Activated CD4-positive, alpha-beta T cell treated with anti-CD3 and anti-CD28 coated beads for 36 hours (primary cell): ENCODE measurements around the gene FAN1. TPM values are rescaled to one million over a fixed set of nuclear protein-coding genes. Genes with fewer than 3 reads are reported as not detected.

ENCODE experiments used
- ATAC-seq: fragments of 200-7000 bp; cut with Tn5 transposase; one replicate; pipeline ENCODE4 v1.10.0; 2021; ENCODE audit warnings: mild to moderate bottlenecking, moderate library complexity
- CTCF ChIA-PET: fragments of 350-600 bp; sonication (Branson Sonifier 250); formaldehyde crosslinking; loops from one replicate; lab custom pipeline; 2021; ENCODE audit warnings: antibody characterized with exemption; lab: Charles Lee
- POLR2A ChIA-PET: fragments of 350-600 bp; sonication (Branson Sonifier 250); formaldehyde crosslinking; loops from one replicate; lab custom pipeline; 2021; ENCODE audit warnings: antibody characterized with exemption, inconsistent platforms; lab: Charles Lee
- DNase-seq: peaks from one replicate; pipeline ENCODE4 v3.0.0-alpha.2; 2020
- H3K27ac Mint-ChIP-seq: one replicate; pipeline ENCODE4 v1.8.0; 2021; ENCODE audit warnings: mixed read lengths
- H3K27me3 Mint-ChIP-seq: one replicate; pipeline ENCODE4 v1.8.0; 2021; ENCODE audit warnings: mixed read lengths
- H3K36me3 Mint-ChIP-seq: one replicate; pipeline ENCODE4 v1.8.0; 2021; ENCODE audit warnings: low read depth, mixed read lengths
- H3K4me1 Mint-ChIP-seq: one replicate; pipeline ENCODE4 v1.8.0; 2021; ENCODE audit warnings: mixed read lengths
- H3K4me3 Mint-ChIP-seq: one replicate; pipeline ENCODE4 v1.8.0; 2021; ENCODE audit warnings: mild to moderate bottlenecking, moderate library complexity, mixed read lengths
- H3K9me3 Mint-ChIP-seq: one replicate; pipeline ENCODE4 v1.8.0; 2021; ENCODE audit warnings: low read depth, mixed read lengths
- intact Hi-C, 2 experiments: fragments of 100-400 bp; cut with DNase I in 1 of 2; cut with micrococcal nuclease in 1 of 2; formaldehyde crosslinking; loops; one replicate each; pipeline versions ENCODE4 v1.14.2 to v1.15.1; 2022 to 2024; cut with DNase I, micrococcal nuclease
- total RNA-seq, 2 experiments: library from RNA; stranded (reverse); gene quantifications; one replicate each; pipeline ENCODE4 v1.2.3, GENCODE V29; 2021

FAN1 gene
- total RNA-seq, 2 experiments from 2014 or later, result 11.6 to 15.4 TPM

DNA sequence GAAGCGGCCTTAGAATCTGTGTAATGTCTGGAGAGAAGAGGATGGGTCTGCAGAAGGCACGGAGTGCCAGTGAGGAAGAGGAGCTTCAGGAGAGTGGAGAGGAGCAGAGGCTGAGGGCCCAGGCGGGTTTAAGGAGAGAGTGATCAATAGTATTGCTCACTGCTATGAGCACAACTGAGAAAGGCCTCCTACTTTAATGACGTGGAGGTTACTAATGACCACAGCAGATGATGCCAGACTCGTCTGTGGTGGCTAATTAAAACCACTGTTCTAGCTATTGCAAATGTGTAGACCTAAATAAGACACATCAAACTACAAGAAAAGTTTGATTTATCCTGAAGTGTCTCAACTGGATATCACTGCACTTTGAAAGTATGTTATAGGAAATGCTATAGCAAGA, 54.5 kb downstream of the FAN1 start:
- Mint-ChIP-seq H3K27me3 (no peaks in the 10 kb centered on the region), H3K4me3 (no peak overlapping the region), H3K4me1 (peaks cover 5% of the 10 kb centered on the region), H3K27ac (no peak overlapping the region), H3K36me3 (peaks cover 37% of the 10 kb centered on the region), H3K9me3 (no peaks in the 10 kb centered on the region)
- ChIA-PET CTCF (interaction anchor here (0.6 to 1.2 kb wide), 3 partner anchors 9 to 28 kb away, joined by 3 read pairs; no protein-coding TSS in a partner anchor), POLR2A (no interaction called here)
- ATAC-seq (no peak), DNase-seq (no peak)
- intact Hi-C loops, result no loop called here

DNA sequence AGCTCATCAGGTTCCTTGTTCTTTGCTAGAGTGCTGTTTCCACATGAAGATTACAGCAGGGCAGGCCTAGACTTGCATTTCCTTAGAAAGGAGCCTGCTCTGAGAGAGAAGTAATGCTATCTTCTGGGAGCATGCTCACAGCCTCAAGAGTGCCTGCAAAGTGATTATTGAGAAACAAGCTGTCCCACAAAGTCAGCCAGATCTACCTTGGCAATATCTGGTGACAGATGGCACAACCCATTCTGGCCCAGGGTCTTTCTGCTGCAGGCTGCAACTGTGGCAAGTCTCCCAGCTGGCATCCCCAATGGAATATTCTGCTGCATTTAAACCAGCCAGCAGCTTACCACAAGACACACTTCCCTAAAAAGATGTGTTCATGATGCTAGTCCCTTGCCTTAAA, 58.4 kb downstream of the FAN1 start:
- H3K27ac Mint-ChIP-seq, result no peak overlapping the region
- H3K27me3 Mint-ChIP-seq, result no peaks in the 10 kb centered on the region
- DNase-seq, result no peak
- CTCF ChIA-PET, result interaction anchor here (1.1 to 1.4 kb wide), 3 partner anchors 12 to 167 kb away, joined by 3 read pairs; no protein-coding TSS in a partner anchor
- no peak for ATAC-seq
- peaks cover 11% of the 10 kb centered on the region for H3K4me1 Mint-ChIP-seq
- H3K36me3 Mint-ChIP-seq, result peaks cover 22% of the 10 kb centered on the region
- POLR2A ChIA-PET, result interaction anchor here (1.2 kb wide), 1 partner anchor 20 kb away, joined by 3 read pairs; no protein-coding TSS in a partner anchor
- no peak overlapping the region for H3K4me3 Mint-ChIP-seq
- intact Hi-C loops, result no loop called here
- H3K9me3 Mint-ChIP-seq, result no peaks in the 10 kb centered on the region

DNA sequence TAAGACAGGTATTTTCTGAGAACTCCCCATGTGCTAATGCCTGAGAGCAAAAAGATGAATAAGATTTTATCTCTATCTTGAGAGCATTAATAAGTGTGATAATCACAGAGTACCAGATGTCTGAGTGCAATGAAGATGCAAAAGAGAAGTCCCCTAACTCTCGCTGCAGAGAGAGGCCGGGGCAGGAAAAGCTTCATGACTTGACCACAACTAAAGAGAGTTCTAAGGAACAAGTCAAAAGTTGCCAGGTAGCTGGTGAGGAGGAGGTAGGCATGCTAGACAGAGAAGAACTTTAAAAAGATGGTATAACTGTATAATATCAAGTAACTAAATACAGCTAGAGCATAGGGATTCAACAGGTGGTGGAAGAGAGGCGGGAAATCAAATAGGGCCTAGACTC, 58.9 kb downstream of the FAN1 start:
- no peaks in the 10 kb centered on the region for H3K9me3 Mint-ChIP-seq
- no peak overlapping the region for H3K4me3 Mint-ChIP-seq
- no peak for ATAC-seq
- intact Hi-C loops, result no loop called here
- peak overlapping the region; percentile 3 for H3K27ac Mint-ChIP-seq
- ChIA-PET POLR2A (interaction anchor here (1.2 kb wide), 1 partner anchor 20 kb away, joined by 3 read pairs; no protein-coding TSS in a partner anchor), CTCF (interaction anchor here (1.0 to 1.4 kb wide), 4 partner anchors 11 to 167 kb away, joined by 3 read pairs; no protein-coding TSS in a partner anchor)
- H3K4me1 Mint-ChIP-seq, result peaks cover 11% of the 10 kb centered on the region
- H3K27me3 Mint-ChIP-seq, result no peaks in the 10 kb centered on the region
- DNase-seq, result no peak
- H3K36me3 Mint-ChIP-seq, result peaks cover 19% of the 10 kb centered on the region

DNA sequence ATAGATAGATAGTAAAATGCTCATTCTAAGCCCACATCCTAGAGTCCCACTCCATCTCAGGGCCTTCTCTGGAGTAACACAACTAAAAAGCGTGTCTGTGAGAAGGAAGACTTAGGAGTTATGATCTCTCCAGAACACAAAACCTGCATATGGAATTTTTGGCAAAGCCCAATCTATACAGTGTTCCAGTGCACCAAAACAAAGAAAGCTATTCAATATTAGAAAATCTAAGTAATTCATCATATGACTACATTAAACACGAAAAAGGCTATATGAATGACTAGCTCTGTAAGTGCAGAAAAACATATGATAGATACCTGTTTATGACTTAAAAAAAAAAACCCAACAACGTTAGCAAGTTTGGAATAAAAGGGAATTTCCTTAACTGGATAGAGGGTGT, 60.0 kb downstream of the FAN1 start:
- POLR2A ChIA-PET, result no interaction called here
- H3K27me3 Mint-ChIP-seq, result no peaks in the 10 kb centered on the region
- ATAC-seq (no peak), DNase-seq (no peak)
- peaks cover 14% of the 10 kb centered on the region for H3K36me3 Mint-ChIP-seq
- CTCF ChIA-PET, result interaction anchor here (1.0 to 1.5 kb wide), 2 partner anchors 11 to 165 kb away, joined by 3 to 4 read pairs; no protein-coding TSS in a partner anchor
- intact Hi-C loops, result no loop called here
- H3K27ac Mint-ChIP-seq, result no peak overlapping the region
- no peak overlapping the region for H3K4me3 Mint-ChIP-seq
- H3K9me3 Mint-ChIP-seq, result no peaks in the 10 kb centered on the region
- peaks cover 12% of the 10 kb centered on the region for H3K4me1 Mint-ChIP-seq

DNA sequence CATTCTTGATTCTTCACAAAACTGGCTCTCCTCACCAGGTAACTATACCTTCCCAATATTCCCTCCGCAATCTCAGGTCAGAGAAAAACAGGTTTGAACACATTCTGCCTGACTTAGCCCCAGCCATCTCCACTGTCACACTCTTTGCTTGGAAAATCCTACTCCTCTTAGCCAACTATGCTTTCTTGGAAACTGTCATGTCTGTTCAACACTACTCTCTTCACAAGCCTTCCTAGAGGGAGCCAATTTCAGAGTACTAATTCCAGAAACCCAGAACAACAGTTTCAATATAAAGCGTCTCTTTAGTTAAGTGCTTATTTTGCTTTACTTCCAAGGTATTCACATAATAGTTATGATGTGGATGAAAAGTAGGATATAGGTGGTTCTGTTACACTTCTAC, 66.0 kb downstream of the FAN1 start:
- Mint-ChIP-seq H3K4me3 (no peak overlapping the region), H3K36me3 (peaks cover 17% of the 10 kb centered on the region), H3K9me3 (no peaks in the 10 kb centered on the region), H3K27ac (no peak overlapping the region), H3K4me1 (peaks cover 10% of the 10 kb centered on the region), H3K27me3 (no peaks in the 10 kb centered on the region)
- DNase-seq (no peak), ATAC-seq (no peak)
- CTCF ChIA-PET, result interaction anchor here (0.7 kb wide), 1 partner anchor 19 kb away, joined by 3 read pairs; no protein-coding TSS in a partner anchor
- POLR2A ChIA-PET, result no interaction called here
- intact Hi-C loops, result no loop called here

DNA sequence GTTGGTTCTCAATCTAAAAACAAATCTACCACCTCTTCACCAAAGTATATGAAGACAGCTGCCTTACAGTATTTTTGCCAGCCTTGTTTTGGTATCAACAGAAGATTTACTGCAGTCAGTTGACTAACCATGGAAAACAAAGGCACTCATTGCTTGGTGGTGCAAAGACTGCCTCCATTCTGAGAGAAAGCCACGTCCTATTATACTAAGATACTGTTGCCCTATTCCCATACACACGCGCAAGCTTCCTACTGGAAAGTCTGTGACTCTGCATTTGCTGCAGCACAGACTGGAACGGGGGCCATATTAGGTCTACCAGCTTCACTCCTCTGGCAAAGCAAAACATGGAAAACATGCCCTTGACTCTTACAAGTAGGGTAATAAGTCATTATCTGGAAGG, 69.7 kb downstream of the FAN1 start:
- Mint-ChIP-seq H3K4me1 (peaks cover 13% of the 10 kb centered on the region), H3K27me3 (no peaks in the 10 kb centered on the region), H3K36me3 (peaks cover 16% of the 10 kb centered on the region), H3K9me3 (no peaks in the 10 kb centered on the region), H3K27ac (no peak overlapping the region), H3K4me3 (no peak overlapping the region)
- ChIA-PET CTCF (interaction anchor here (1.0 to 1.3 kb wide), 2 partner anchors 11 to 12 kb away, joined by 3 read pairs; no protein-coding TSS in a partner anchor), POLR2A (no interaction called here)
- intact Hi-C loops, result no loop called here
- DNase-seq (no peak), ATAC-seq (no peak)

DNA sequence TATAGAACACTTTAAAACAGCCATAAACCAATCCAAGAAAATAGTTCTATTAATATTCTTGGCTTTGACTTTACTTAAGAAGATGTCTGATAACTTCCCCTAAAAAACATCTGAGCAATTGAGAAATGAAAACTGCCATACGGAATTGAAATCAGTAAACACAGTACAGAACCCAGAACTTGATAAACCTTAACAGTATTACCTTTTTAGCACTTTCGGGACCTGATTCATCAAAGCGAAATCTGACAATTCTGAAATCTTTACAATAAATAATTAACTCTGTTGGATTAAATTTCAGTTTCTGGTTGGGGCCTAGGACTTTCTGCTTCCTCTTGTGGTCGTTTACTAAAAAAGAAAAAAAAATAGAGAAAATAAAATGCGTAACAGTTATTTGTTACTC, 70.4 kb downstream of the FAN1 start:
- H3K27me3 Mint-ChIP-seq, result no peaks in the 10 kb centered on the region
- H3K36me3 Mint-ChIP-seq, result peaks cover 16% of the 10 kb centered on the region
- peaks cover 14% of the 10 kb centered on the region for H3K4me1 Mint-ChIP-seq
- intact Hi-C loops, result no loop called here
- POLR2A ChIA-PET, result no interaction called here
- no peaks in the 10 kb centered on the region for H3K9me3 Mint-ChIP-seq
- ATAC-seq (no peak), DNase-seq (no peak)
- CTCF ChIA-PET, result interaction anchor here (0.6 to 1.3 kb wide), 5 partner anchors 8 to 16 kb away, joined by 3 read pairs; no protein-coding TSS in a partner anchor
- no peak overlapping the region for H3K27ac Mint-ChIP-seq
- no peak overlapping the region for H3K4me3 Mint-ChIP-seq

DNA sequence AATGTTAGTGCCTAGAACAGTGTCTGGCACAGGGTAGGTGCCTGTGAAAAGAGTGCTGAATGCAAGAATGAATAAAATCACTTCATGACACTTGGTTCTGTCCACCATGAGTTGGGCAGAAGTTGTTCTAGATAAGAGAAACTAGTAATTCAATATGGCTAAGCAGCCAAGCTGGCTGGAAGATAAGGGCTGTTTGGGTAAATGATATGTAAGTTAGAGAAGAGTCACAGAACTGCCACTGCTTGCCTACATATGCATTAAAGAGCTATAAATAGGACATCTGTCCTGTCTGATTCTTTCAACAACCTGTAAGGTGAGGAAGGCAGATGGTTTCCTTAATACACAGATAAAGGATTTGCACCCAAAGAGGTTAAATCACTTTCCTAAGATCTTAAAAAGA, 74.6 kb downstream of the FAN1 start:
- Mint-ChIP-seq H3K27me3 (no peaks in the 10 kb centered on the region), H3K4me1 (peaks cover 16% of the 10 kb centered on the region), H3K9me3 (no peaks in the 10 kb centered on the region), H3K27ac (no peak overlapping the region), H3K36me3 (peaks cover 16% of the 10 kb centered on the region), H3K4me3 (no peak overlapping the region)
- DNase-seq, result no peak
- no peak for ATAC-seq
- ChIA-PET CTCF (interaction anchor here (1.2 to 1.7 kb wide), 3 partner anchors 10 to 151 kb away, joined by 3 to 4 read pairs (median 3); no protein-coding TSS in a partner anchor), POLR2A (interaction anchor here (0.6 kb wide), 1 partner anchor 10 kb away, joined by 3 read pairs; no protein-coding TSS in a partner anchor)
- intact Hi-C loops, result no loop called here

DNA sequence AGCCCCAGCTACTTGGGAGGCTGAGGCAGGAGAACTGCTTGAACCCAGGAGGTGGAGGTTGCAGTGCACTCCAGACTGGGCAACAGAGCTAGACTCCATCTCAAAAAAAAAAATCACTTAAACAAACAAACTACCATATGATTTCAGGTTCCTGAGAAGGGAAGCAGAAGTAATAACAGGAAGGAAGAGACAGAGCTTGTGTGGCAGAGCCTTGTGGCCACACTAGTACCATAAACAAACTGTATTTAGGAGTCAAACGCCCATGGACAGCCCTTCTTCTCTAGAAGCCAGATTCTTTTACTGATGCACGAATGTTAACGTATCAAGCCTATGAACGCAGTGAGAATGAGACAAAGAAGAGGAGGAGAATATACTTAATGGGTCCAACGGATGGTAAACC, 75.7 kb downstream of the FAN1 start:
- H3K36me3 Mint-ChIP-seq, result peaks cover 14% of the 10 kb centered on the region
- DNase-seq (no peak), ATAC-seq (no peak)
- H3K9me3 Mint-ChIP-seq, result no peaks in the 10 kb centered on the region
- POLR2A ChIA-PET, result no interaction called here
- H3K27me3 Mint-ChIP-seq, result no peaks in the 10 kb centered on the region
- CTCF ChIA-PET, result interaction anchor here (0.7 to 1.2 kb wide), 2 partner anchors 9 to 21 kb away, joined by 3 read pairs; no protein-coding TSS in a partner anchor
- H3K4me3 Mint-ChIP-seq, result no peak overlapping the region
- H3K4me1 Mint-ChIP-seq, result peaks cover 23% of the 10 kb centered on the region
- intact Hi-C loops, result no loop called here
- no peak overlapping the region for H3K27ac Mint-ChIP-seq

DNA sequence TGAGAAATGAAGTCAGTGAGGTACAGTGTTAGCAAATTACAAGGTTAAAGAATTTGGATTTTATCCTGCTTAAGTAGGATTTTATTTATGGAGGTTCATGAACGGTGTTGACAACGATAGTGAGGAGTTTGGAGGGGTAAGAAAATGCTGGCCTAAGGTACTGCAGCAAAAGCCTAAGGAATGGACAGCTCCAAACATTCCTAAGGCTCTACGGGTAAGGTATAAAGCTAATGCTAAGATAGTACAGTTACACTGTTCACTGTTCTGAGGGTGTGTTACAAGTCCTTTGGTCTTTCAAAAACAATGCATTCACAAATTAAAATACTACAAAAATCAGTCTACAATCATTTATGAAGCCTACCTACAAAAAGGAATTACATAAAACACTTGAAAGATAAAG, 80.4 kb downstream of the FAN1 start:
- intact Hi-C loops, result no loop called here
- DNase-seq, result no peak
- Mint-ChIP-seq H3K27ac (no peak overlapping the region), H3K4me1 (peaks cover 38% of the 10 kb centered on the region), H3K36me3 (peaks cover 27% of the 10 kb centered on the region), H3K9me3 (no peaks in the 10 kb centered on the region), H3K4me3 (no peak overlapping the region), H3K27me3 (no peaks in the 10 kb centered on the region)
- ChIA-PET POLR2A (no interaction called here), CTCF (interaction anchor here (1.1 kb wide), 1 partner anchor 125 kb away, joined by 3 read pairs; no protein-coding TSS in a partner anchor)
- no peak for ATAC-seq

DNA sequence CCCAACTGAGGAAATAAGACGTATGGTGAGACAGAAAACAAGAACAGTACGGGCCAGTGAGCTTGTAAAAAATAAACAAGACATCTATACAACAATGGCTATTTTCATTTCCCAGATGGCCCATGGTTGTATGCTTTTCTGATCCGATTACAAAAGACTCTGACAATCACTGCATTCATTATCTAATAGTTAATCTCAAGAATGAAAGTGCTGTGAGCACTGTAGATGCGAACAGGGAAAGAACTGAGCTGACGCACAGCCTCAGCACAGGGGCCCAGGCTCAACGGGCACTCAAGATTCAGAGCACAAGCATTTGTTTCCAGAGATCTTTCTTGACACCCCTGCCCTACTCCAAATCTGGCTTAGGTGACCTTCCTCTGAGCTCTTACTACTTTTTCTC, 80.8 kb downstream of the FAN1 start:
- CTCF ChIA-PET, result interaction anchor here (1.0 to 1.1 kb wide), 2 partner anchors 11 to 125 kb away, joined by 3 read pairs; no protein-coding TSS in a partner anchor
- intact Hi-C loops, result no loop called here
- Mint-ChIP-seq H3K4me3 (no peak overlapping the region), H3K27ac (no peak overlapping the region), H3K36me3 (peaks cover 24% of the 10 kb centered on the region), H3K9me3 (no peaks in the 10 kb centered on the region), H3K27me3 (no peaks in the 10 kb centered on the region), H3K4me1 (peaks cover 36% of the 10 kb centered on the region)
- POLR2A ChIA-PET, result interaction anchor here (0.6 kb wide), 1 partner anchor 76 kb away, joined by 3 read pairs; no protein-coding TSS in a partner anchor
- DNase-seq (no peak), ATAC-seq (no peak)

DNA sequence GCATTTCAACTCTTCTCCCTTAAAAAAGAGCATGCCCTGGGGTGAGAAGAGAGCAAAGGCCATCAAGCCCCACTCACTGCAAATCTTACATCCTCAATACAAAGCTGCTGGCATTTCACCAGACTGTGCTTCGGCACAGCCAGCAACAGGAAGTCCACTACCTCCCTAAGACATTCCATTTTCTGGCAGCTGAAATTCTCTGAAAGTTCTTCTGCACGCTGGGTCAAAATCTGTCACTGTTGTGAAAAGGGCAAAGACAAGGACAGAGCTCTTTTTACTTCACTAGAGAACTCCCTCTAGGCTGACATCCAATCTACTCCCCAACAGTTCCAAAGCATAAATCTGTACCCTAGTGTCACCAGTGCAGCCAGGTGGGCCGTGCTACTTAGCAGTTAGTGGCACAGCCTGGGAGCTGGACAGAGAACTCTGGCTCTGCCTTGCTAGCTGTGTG, 81.4 kb downstream of the FAN1 start:
- ChIA-PET CTCF (interaction anchor here (0.6 to 1.1 kb wide), 3 partner anchors 11 to 54 kb away, joined by 3 read pairs; no protein-coding TSS in a partner anchor), POLR2A (interaction anchor here (0.6 kb wide), 1 partner anchor 76 kb away, joined by 3 read pairs; no protein-coding TSS in a partner anchor)
- intact Hi-C loops, result no loop called here
- Mint-ChIP-seq H3K4me1 (peaks cover 37% of the 10 kb centered on the region), H3K36me3 (peaks cover 20% of the 10 kb centered on the region), H3K4me3 (no peak overlapping the region), H3K27ac (no peak overlapping the region), H3K27me3 (no peaks in the 10 kb centered on the region), H3K9me3 (no peaks in the 10 kb centered on the region)
- ATAC-seq (no peak), DNase-seq (no peak)
